MM.1S (cell line): ENCODE data around the gene SLC25A1.

ENCODE experiments used
- DNase-seq: peaks from one replicate; pipeline ENCODE4 v3.0.0-alpha.2; 2015
- H2AFZ ChIP-seq: fragments of 300-600 bp; sonication (generic); 2 replicates; pipeline ENCODE4 v1.6.0; 2016; ENCODE audit warnings: antibody characterized with exemption, low read length
- H3F3A ChIP-seq: fragments of 300-600 bp; sonication (generic); 2 replicates; pipeline ENCODE4 v1.6.1; 2016; ENCODE audit warnings: mild to moderate bottlenecking, antibody characterized with exemption, low read length, moderate library complexity, mixed read lengths; ENCODE audit not compliant: insufficient read depth
- H3K27ac ChIP-seq: fragments of 300-600 bp; sonication (generic); 2 replicates; pipeline ENCODE4 v1.5.1; 2016; ENCODE audit warnings: mild to moderate bottlenecking, low read length
- H3K27me3 ChIP-seq: fragments of 300-600 bp; sonication (generic); replicated peaks from 2 replicates; pipeline ENCODE4 v1.6.0; 2016; ENCODE audit warnings: low read length; ENCODE audit not compliant: insufficient read depth
- H3K36me3 ChIP-seq: fragments of 300-600 bp; sonication (generic); replicated peaks from 2 replicates; pipeline ENCODE4 v1.6.1; 2016; ENCODE audit warnings: mild to moderate bottlenecking, low read length, mixed read lengths; ENCODE audit not compliant: insufficient read depth
- H3K4me1 ChIP-seq: fragments of 300-600 bp; sonication (generic); 2 replicates; pipeline ENCODE4 v1.6.1; 2016; ENCODE audit warnings: low read length, mixed read lengths
- H3K4me2 ChIP-seq: fragments of 300-600 bp; sonication (generic); 2 replicates; pipeline ENCODE4 v1.6.0; 2016; ENCODE audit warnings: low read depth, low read length
- H3K4me3 ChIP-seq: fragments of 300-600 bp; sonication (generic); 2 replicates; pipeline ENCODE4 v1.5.1; 2016; ENCODE audit warnings: low read length, mixed read lengths
- H3K79me2 ChIP-seq: fragments of 300-600 bp; sonication (generic); 2 replicates; pipeline ENCODE4 v1.6.1; 2016; ENCODE audit warnings: mixed run types, low read length, mixed read lengths
- H3K9ac ChIP-seq: fragments of 300-600 bp; sonication (generic); 2 replicates; pipeline ENCODE4 v1.6.1; 2016; ENCODE audit warnings: low read length, mixed read lengths
- H3K9me2 ChIP-seq: fragments of 300-600 bp; sonication (generic); replicated peaks from 2 replicates; pipeline ENCODE4 v1.6.1; 2016; ENCODE audit warnings: mild to moderate bottlenecking, low read length, mixed read lengths; ENCODE audit not compliant: insufficient read depth
- H3K9me3 ChIP-seq: fragments of 300-600 bp; sonication (generic); replicated peaks from 2 replicates; pipeline ENCODE4 v1.6.1; 2016; ENCODE audit warnings: mild to moderate bottlenecking, low read length, mixed read lengths; ENCODE audit not compliant: insufficient read depth
- H4K20me1 ChIP-seq: fragments of 300-600 bp; sonication (generic); 2 replicates; pipeline ENCODE4 v1.6.1; 2016; ENCODE audit warnings: mild to moderate bottlenecking, low read length, moderate library complexity, mixed read lengths; ENCODE audit not compliant: insufficient read depth
- EZH2 ChIP-seq: fragments of 300-600 bp; sonication (generic); optimal IDR thresholded peaks from 2 replicates; pipeline ENCODE3; 2017; ENCODE audit warnings: low read depth, mild to moderate bottlenecking, antibody characterized with exemption, low read length, mixed read lengths
- EZH2phosphoT487 ChIP-seq: fragments of 300-600 bp; sonication (generic); IDR thresholded peaks from 2 replicates; pipeline ENCODE4 v1.6.1; 2018; ENCODE audit warnings: antibody characterized with exemption, low read length
- TF ChIP-seq, protein P1 (sequence below): fragments of 300-600 bp; sonication (generic); IDR thresholded peaks from 2 replicates; pipeline ENCODE4 v1.5.1; 2016; ENCODE audit warnings: antibody characterized with exemption, low read length, mixed read lengths

The SLC25A1 gene

DNA sequence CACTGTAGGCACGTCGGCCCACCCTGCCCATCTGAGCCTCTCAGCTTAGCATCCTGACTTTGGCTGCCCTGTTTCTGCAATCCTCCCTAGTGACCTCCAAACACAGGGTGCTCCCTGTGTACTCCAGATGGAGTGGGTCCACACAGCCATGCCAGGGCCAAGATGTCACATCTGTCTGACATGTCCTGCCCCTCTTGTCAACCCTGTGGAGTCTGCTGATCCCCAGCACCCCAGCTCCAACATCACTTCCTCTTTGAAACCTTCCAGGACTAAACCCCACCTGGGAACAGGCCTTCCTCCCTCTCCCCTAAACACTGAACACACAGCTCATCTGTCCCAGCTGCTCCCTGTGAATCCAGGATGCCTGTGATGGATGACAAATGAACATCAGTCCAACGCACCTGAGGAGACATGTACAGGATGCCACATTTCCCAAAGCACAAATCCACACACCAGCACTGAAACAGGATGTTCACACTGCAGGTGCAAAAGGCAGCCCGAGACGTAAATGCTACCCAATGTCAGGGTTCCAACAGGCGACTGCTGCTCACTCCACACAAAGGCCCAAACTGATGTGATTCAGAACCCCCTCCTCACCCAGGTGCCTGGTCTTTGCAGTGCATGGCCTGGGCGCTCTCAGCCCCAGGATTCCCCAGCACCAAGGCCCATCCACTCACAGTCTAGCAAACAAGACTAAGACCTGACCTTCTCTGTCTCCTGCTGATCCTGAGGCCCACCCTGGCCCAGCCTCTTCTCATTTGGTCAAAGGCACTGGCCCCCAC is 49.4 kb downstream of the SLC25A1 start:
- Histone ChIP-seq H3K4me1 (no peaks in the 10 kb centered on the region), H3K27me3 (peaks cover 9% of the 10 kb centered on the region; the same call in 1 of the 2 replicates), H3K9me2 (no peaks in the 10 kb centered on the region), H3K27ac (no peak overlapping the region), H3K9ac (no peak overlapping the region), H2AFZ (no peak overlapping the region), H3F3A (no peaks in the 10 kb centered on the region), H3K36me3 (no peaks in the 10 kb centered on the region), H3K4me2 (no peak overlapping the region), H4K20me1 (no peaks in the 10 kb centered on the region), H3K79me2 (no peaks in the 10 kb centered on the region), H3K9me3 (no peaks in the 10 kb centered on the region), H3K4me3 (no peak overlapping the region)
- TF ChIP-seq EZH2: no peak
- TF ChIP-seq, protein P1, sequence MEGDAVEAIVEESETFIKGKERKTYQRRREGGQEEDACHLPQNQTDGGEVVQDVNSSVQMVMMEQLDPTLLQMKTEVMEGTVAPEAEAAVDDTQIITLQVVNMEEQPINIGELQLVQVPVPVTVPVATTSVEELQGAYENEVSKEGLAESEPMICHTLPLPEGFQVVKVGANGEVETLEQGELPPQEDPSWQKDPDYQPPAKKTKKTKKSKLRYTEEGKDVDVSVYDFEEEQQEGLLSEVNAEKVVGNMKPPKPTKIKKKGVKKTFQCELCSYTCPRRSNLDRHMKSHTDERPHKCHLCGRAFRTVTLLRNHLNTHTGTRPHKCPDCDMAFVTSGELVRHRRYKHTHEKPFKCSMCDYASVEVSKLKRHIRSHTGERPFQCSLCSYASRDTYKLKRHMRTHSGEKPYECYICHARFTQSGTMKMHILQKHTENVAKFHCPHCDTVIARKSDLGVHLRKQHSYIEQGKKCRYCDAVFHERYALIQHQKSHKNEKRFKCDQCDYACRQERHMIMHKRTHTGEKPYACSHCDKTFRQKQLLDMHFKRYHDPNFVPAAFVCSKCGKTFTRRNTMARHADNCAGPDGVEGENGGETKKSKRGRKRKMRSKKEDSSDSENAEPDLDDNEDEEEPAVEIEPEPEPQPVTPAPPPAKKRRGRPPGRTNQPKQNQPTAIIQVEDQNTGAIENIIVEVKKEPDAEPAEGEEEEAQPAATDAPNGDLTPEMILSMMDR: no peak
- TF ChIP-seq EZH2phosphoT487: no peak
- DNase-seq: no peak

DNA sequence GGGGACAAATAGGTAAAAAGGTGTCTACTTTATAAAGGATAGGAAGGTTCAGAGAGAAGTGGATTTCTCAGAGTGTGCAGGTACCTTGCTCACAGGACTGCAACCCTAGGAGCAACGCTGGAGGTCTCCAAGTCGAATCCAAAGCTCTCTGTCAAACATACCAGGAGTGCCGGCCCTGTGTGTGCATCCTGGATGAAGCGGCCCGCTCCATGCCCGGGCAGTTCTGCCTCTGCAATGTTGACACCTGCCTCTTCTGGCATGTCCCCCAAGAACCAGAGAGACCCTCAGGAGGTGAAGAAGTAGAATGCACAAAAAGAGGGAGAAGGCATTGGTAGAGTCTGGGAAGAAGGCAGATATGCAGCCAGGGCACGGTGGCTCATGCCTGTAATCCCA is 50.5 kb downstream of the SLC25A1 start:
- DNase-seq: no peak
- TF ChIP-seq EZH2phosphoT487 (no peak), EZH2 (no peak)
- TF ChIP-seq, protein P1: no peak
- no peak overlapping the region for H3K4me2 ChIP-seq
- peaks cover 9% of the 10 kb centered on the region; the same call in 1 of the 2 replicates for H3K27me3 ChIP-seq
- peaks cover under 1% of the 10 kb centered on the region; the same call in 1 of the 2 replicates for H3K4me1 ChIP-seq
- H3K4me3 ChIP-seq: no peak overlapping the region
- no peaks in the 10 kb centered on the region for H3K9me3 ChIP-seq
- no peak overlapping the region for H2AFZ ChIP-seq
- no peak overlapping the region for H3K27ac ChIP-seq
- H3K79me2 ChIP-seq: no peaks in the 10 kb centered on the region
- no peaks in the 10 kb centered on the region for H4K20me1 ChIP-seq
- H3K36me3 ChIP-seq: no peaks in the 10 kb centered on the region
- no peaks in the 10 kb centered on the region for H3F3A ChIP-seq
- H3K9me2 ChIP-seq: no peaks in the 10 kb centered on the region
- H3K9ac ChIP-seq: no peak overlapping the region

DNA sequence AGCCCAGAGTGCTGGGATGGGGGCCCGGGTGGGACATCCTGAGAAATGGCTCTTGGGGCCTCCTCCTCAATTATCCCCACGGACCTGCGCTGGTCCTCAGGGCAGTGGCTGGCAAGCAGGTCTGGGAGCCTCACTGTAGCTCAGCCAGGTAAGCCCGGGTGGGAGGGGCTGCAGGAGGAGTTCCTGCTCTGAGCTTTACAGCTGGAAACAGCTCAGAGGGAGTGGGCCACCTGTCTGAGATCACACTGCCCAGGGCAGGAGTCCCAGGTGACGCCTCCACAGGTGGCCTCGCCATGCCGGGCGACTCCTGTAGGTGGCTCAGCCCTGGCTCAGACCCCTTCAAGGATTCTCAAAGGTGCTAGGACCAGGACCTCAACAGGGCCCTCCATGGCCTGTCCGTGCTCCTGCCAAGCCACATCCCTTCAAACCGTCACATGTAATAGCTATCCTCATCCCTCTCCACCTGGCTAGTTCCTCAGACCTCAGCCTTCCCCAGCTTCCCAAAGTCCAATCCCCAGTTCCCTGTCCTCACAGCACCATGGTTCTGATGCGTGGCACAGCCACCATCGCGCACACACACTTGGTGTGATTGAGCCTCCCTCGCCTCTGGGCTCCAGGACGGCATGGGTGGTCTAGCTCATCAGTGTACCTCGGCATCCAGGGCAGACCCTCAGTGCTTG is 51.1 kb downstream of the SLC25A1 start:
- DNase-seq: no peak
- Histone ChIP-seq H3F3A (no peaks in the 10 kb centered on the region), H3K79me2 (no peaks in the 10 kb centered on the region), H3K36me3 (no peaks in the 10 kb centered on the region), H3K9ac (no peak overlapping the region), H3K4me3 (no peak overlapping the region), H3K27ac (no peak overlapping the region), H3K4me1 (peaks cover 3% of the 10 kb centered on the region; the same call in 1 of the 2 replicates), H3K9me3 (no peaks in the 10 kb centered on the region), H4K20me1 (no peaks in the 10 kb centered on the region), H3K9me2 (no peaks in the 10 kb centered on the region), H2AFZ (no peak overlapping the region), H3K4me2 (no peak overlapping the region), H3K27me3 (peaks cover 9% of the 10 kb centered on the region; the same call in 1 of the 2 replicates)
- TF ChIP-seq, protein P1: no peak
- TF ChIP-seq EZH2 (no peak), EZH2phosphoT487 (no peak)
